HepG2 (cell line): ENCODE data around the gene RBM47. TPM values are rescaled to one million over a fixed set of nuclear protein-coding genes. Genes with fewer than 3 reads are reported as not detected.

Experiments used
- ATAC-seq: fragments of 200-7000 bp; cut with Tn5 transposase; 3 replicates; pipeline ENCODE4 v1.9.1; 2020; ENCODE audit warnings: mild to moderate bottlenecking, moderate library complexity
- BruUV-seq: library from RNA; stranded (reverse); fragments of 400-500 nt; replicated peaks from 2 replicates; lab custom pipeline; 2021; lab: Mats Ljungman, UMichigan
- CTCF ChIA-PET: fragments of 300-600 bp; formaldehyde crosslinking; extraction: SDS; loops from one replicate; lab custom pipeline; 2021; ENCODE audit warnings: low total read pairs, inconsistent platforms, low intra/inter-chr PET ratio; lab: Yijun Ruan, JAX
- POLR2A ChIA-PET: fragments of 350-600 bp; sonication (Branson Sonifier 250); formaldehyde crosslinking; loops from one replicate; lab custom pipeline; 2020; ENCODE audit warnings: antibody characterized with exemption, inconsistent platforms; lab: Yijun Ruan, JAX
- DNase-seq: peaks from one replicate; pipeline ENCODE4 v3.0.0-alpha.2; 2015; ENCODE audit warnings: low spot score
- FAIRE-seq: peaks from 3 replicates; lab custom pipeline; 2011; peaks lifted over from hg19 to GRCh38; lab: Jason Lieb, UNC
- H2AFZ ChIP-seq: one replicate; pipeline ENCODE4 v1.6.1; 2011; ENCODE audit warnings: low read length, inconsistent platforms
- H3K27ac ChIP-seq: fragments of 300-600 bp; 3 replicates; pipeline ENCODE4 v1.8.0; 2011; ENCODE audit warnings: mixed run types, mild to moderate bottlenecking, mixed read lengths, low read length, inconsistent platforms; ENCODE audit not compliant: insufficient read depth; ENCODE audit errors: extremely low read length
- H3K27me3 ChIP-seq, 2 experiments: fragments of 200-600 bp in 1 of 2; 2 replicates in 1 of 2; 3 replicates in 1 of 2; pipeline versions ENCODE4 v1.6.0 to v1.8.0; 2011; ENCODE audit warnings: low read length in 2 of 2, mild to moderate bottlenecking in 2 of 2, moderate library complexity in 2 of 2, inconsistent platforms in 1 of 2; ENCODE audit not compliant: insufficient read depth in 2 of 2, control insufficient read depth in 1 of 2
- H3K36me3 ChIP-seq, 2 experiments: fragments of 200-600 bp in 1 of 2; replicated peaks in 1 of 2; 2 replicates in 1 of 2; 3 replicates in 1 of 2; pipeline versions ENCODE4 v1.5.1 to v1.8.0; 2011; ENCODE audit warnings: low read length in 2 of 2, inconsistent platforms in 1 of 2; ENCODE audit not compliant: insufficient read depth in 2 of 2, control insufficient read depth in 1 of 2
- H3K4me1 ChIP-seq: 2 replicates; pipeline ENCODE4 v1.5.1; 2012; ENCODE audit warnings: low read length, inconsistent platforms; ENCODE audit not compliant: insufficient read depth
- H3K4me2 ChIP-seq: 2 replicates; pipeline ENCODE4 v1.6.0; 2011; ENCODE audit warnings: low read depth, low read length, inconsistent platforms
- H3K4me3 ChIP-seq, 3 experiments: fragments of 200-600 bp in 1 of 3; sonication (generic), shearing (Covaris generic) in 1 of 3; replicated peaks in 1 of 3; 2 replicates each; pipeline ENCODE4 v1.5.1; 2011 to 2016; ENCODE audit warnings: low read length in 3 of 3, inconsistent platforms in 2 of 3, low read depth in 2 of 3, mild to moderate bottlenecking in 2 of 3, control low read depth in 1 of 3, mixed read lengths in 1 of 3; ENCODE audit not compliant: insufficient read depth in 1 of 3
- H3K79me2 ChIP-seq: one replicate; pipeline ENCODE4 v1.6.1; 2011; ENCODE audit warnings: low read length, inconsistent platforms; ENCODE audit not compliant: insufficient read depth
- H3K9ac ChIP-seq: 2 replicates; pipeline ENCODE4 v1.6.0; 2011; ENCODE audit warnings: mild to moderate bottlenecking, low read depth, low read length, inconsistent platforms; ENCODE audit not compliant: insufficient read depth
- H3K9me3 ChIP-seq: 2 replicates; pipeline ENCODE4 v1.5.1; 2012; ENCODE audit warnings: mild to moderate bottlenecking, low read length
- H4K20me1 ChIP-seq: 2 replicates; pipeline ENCODE4 v1.6.0; 2011; ENCODE audit warnings: inconsistent platforms, mild to moderate bottlenecking, low read length, moderate library complexity; ENCODE audit not compliant: insufficient read depth
- CAMTA2 ChIP-seq: sonication (generic); formaldehyde crosslinking; IDR thresholded peaks from 2 replicates; pipeline ENCODE4 v1.4.0; 2020; ENCODE audit warnings: mild to moderate bottlenecking, missing genetic modification reagents, borderline replicate concordance
- CBX2 ChIP-seq, 2 experiments: fragments of 200-600 bp in 1 of 2; sonication (generic); formaldehyde crosslinking in 1 of 2; IDR thresholded peaks; 2 replicates each; pipeline versions ENCODE4 v1.7.0 to v1.8.1; 2018 to 2022; ENCODE audit warnings: low read depth in 2 of 2, low read length in 1 of 2, mild to moderate bottlenecking in 1 of 2, missing genetic modification reagents in 1 of 2
- CREM ChIP-seq, 2 experiments: sonication (generic) in 1 of 2; formaldehyde crosslinking in 1 of 2; IDR thresholded peaks; 2 replicates each; pipeline versions ENCODE4 v1.4.0 to v1.6.1; 2016 to 2020; ENCODE audit warnings: antibody characterized with exemption in 1 of 2, mild to moderate bottlenecking in 1 of 2, missing genetic modification reagents in 1 of 2
- GATAD1 ChIP-seq: IDR thresholded peaks from 2 replicates; pipeline ENCODE4 v1.6.1; 2016; ENCODE audit warnings: missing genetic modification reagents, missing compliant biosample characterization
- MIXL1 ChIP-seq: IDR thresholded peaks from 2 replicates; pipeline ENCODE4 v1.6.1; 2016
- POGZ ChIP-seq: sonication (generic); formaldehyde crosslinking; IDR thresholded peaks from 2 replicates; pipeline ENCODE4 v1.4.0; 2020; ENCODE audit warnings: mild to moderate bottlenecking, missing genetic modification reagents
- SMARCE1 ChIP-seq: fragments of 450-650 bp; IDR thresholded peaks from 2 replicates; pipeline ENCODE4 v1.6.1; 2017; ENCODE audit warnings: borderline replicate concordance
- ZNF3 ChIP-seq: IDR thresholded peaks from 2 replicates; pipeline ENCODE4 v1.7.0; 2017; ENCODE audit warnings: inconsistent platforms
- ZNF30 ChIP-seq: sonication (generic); formaldehyde crosslinking; IDR thresholded peaks from 2 replicates; pipeline ENCODE4 v1.5.0; 2020; ENCODE audit warnings: mild to moderate bottlenecking, missing genetic modification reagents
- ZNF672 ChIP-seq: sonication (generic); formaldehyde crosslinking; IDR thresholded peaks from 2 replicates; pipeline ENCODE4 v1.8.1; 2022; ENCODE audit warnings: missing genetic modification reagents
- ZNF747 ChIP-seq: sonication (generic); formaldehyde crosslinking; IDR thresholded peaks from 2 replicates; pipeline ENCODE4 v1.8.1; 2023; ENCODE audit warnings: missing genetic modification reagents, mild to moderate bottlenecking, borderline replicate concordance
- ZNF766 ChIP-seq: sonication (generic); formaldehyde crosslinking; IDR thresholded peaks from 2 replicates; pipeline ENCODE4 v1.5.0; 2020; ENCODE audit warnings: missing genetic modification reagents, borderline replicate concordance
- ZSCAN31 ChIP-seq: sonication (generic); formaldehyde crosslinking; IDR thresholded peaks from 2 replicates; pipeline ENCODE4 v1.5.0; 2020; ENCODE audit warnings: low read depth, mild to moderate bottlenecking, missing genetic modification reagents
- WGBS: methylation state at CpG from one replicate; pipeline ENCODE4 v1.1.6; 2017; ENCODE audit warnings: low lambda C conversion rate; 5-methylcytosine and 5-hydroxymethylcytosine counted together
- in situ Hi-C: cut with HindIII; loops from 2 replicates; pipeline ENCODE4 v1.10.0; 2017; ENCODE audit warnings: low pct_unique_long_range_greater_than_20kb; ENCODE audit not compliant: extremely low pct_ligation_motif_present
- intact Hi-C: fragments of 100-400 bp; cut with micrococcal nuclease; formaldehyde crosslinking; loops from one replicate; pipeline ENCODE4 v1.10.0; 2022; ENCODE audit not compliant: unreplicated experiment
- polyA plus RNA-seq, 8 experiments: library from polyadenylated mRNA; depleted of rRNA in 3 of 8; stranded (reverse) in 7 of 8; unstranded in 1 of 8; fragments of >200 nt; fragmentation: Illumina TruSeq in 4 of 8; extraction: Trizol in 4 of 8; gene quantifications; 2 replicates each; pipeline versions ENCODE4 v1.2.1 to v1.2.3, GENCODE V29; 2011 to 2016; ENCODE audit warnings: low read depth in 4 of 8, missing spikeins in 1 of 8, mixed read lengths in 1 of 8; ENCODE audit not compliant: insufficient read depth in 1 of 8
- total RNA-seq, 5 experiments: library from RNA; depleted of rRNA; stranded (reverse); fragments of >200 nt; fragmentation: Illumina TruSeq; extraction: Trizol; gene quantifications; 2 replicates each; pipeline ENCODE4 v1.2.3, GENCODE V29; 2016; ENCODE audit warnings: low read depth in 1 of 5

The RBM47 gene
- total and polyA plus RNA-seq, 2 of the 13 experiments (the other 11 are each of a cell fraction or from before 2014, with no cell fraction given): 1.2 to 2.5 TPM

DNA sequence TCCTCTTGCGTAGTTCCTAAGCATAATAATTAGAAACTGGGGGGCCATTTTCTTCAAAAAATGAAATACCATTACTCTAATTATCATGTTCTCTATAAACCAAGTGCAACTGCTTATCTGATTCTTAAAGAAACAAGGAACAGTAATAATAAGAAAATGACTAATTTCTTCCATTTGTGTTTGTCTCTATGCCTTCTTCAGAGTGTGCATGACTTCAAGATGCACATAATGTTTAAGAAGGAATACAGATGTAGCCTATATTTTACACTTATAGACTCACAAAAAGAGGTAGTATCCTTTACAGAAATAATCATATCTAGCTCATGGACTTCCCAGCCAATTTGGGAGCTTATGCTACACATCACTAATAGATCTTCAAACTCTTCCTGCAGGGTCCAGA is 162.9 kb downstream of the RBM47 start:
- in situ Hi-C loops: no loop called here
- TF ChIP-seq MIXL1 (CRISPR knock-in tag) (no peak), GATAD1 (CRISPR knock-in tag) (no peak)
- TF ChIP-seq, all 625 proteins: peak for 0

DNA sequence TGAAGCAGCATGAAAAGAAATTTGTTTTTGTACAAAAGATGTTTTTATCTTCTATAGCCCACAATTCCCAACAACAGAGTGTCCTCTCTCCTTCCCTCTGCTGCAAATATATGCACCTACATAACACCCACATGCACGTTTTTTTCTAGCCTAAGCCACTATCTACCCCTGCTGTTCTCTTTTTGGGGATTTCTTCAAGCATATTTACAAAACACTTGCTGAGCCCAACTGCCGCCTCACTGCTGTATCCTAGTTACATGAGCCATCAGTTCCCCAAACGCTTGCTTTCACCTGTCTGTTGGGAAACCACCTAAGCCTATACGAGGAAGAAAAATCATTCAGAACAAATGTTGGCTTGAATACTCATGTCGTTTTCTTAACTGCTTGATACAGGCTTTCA is 167.3 kb downstream of the RBM47 start:
- Histone ChIP-seq H3K36me3 (no peaks in the 10 kb centered on the region), H3K4me1 (peaks cover 20% of the 10 kb centered on the region), H3K9ac (no peak overlapping the region), H4K20me1 (no peaks in the 10 kb centered on the region), H2AFZ (no peak overlapping the region), H3K27me3 (no peaks in the 10 kb centered on the region), H3K79me2 (no peaks in the 10 kb centered on the region), H3K27ac (no peak overlapping the region), H3K4me3 (no peak overlapping the region), H3K9me3 (no peaks in the 10 kb centered on the region), H3K4me2 (no peak overlapping the region)
- BruUV-seq: no TSS peak
- ATAC-seq (no peak), DNase-seq (no peak), FAIRE-seq (no peak)
- no peak for TF ChIP-seq ZNF766 (CRISPR knock-in tag)
- no peak for TF ChIP-seq ZNF672 (CRISPR knock-in tag)
- no peak for TF ChIP-seq POGZ (CRISPR knock-in tag)
- TF ChIP-seq ZNF3: no peak
- TF ChIP-seq CAMTA2: no peak
- no peak for TF ChIP-seq ZNF747
- no peak for TF ChIP-seq ZNF30 (CRISPR knock-in tag)
- no peak for TF ChIP-seq CBX2 (IDR thresholded peaks at IDR 0.05; ENCODE audit: low read depth, low read length)
- TF ChIP-seq CBX2 (CRISPR knock-in tag; IDR thresholded peaks at IDR 0.05; ENCODE audit: low read depth): no peak
- no peak for TF ChIP-seq SMARCE1
- TF ChIP-seq CREM (IDR thresholded peaks at IDR 0.05): no peak
- no peak for TF ChIP-seq CREM (CRISPR knock-in tag; IDR thresholded peaks at IDR 0.05)
- no peak for TF ChIP-seq ZSCAN31 (CRISPR knock-in tag)
- WGBS: 62% methylated on average over 5 of the region's 5 CpGs
- in situ Hi-C loops: no loop called here
- POLR2A ChIA-PET: no interaction called here
- CTCF ChIA-PET: no interaction called here
- intact Hi-C loops: no loop called here

More for the DNA sequence above, 162.9 kb downstream of the RBM47 start:
- Histone ChIP-seq H3K4me3 (no peak overlapping the region), H2AFZ (no peak overlapping the region), H4K20me1 (no peaks in the 10 kb centered on the region), H3K79me2 (no peaks in the 10 kb centered on the region), H3K9me3 (no peaks in the 10 kb centered on the region), H3K4me2 (no peak overlapping the region), H3K36me3 (no peaks in the 10 kb centered on the region), H3K9ac (no peak overlapping the region), H3K4me1 (no peaks in the 10 kb centered on the region), H3K27ac (no peak overlapping the region), H3K27me3 (no peaks in the 10 kb centered on the region)
- ATAC-seq: no peak
- intact Hi-C loops: no loop called here
- 94% methylated on average over 1 of the region's 1 CpG for WGBS
- POLR2A ChIA-PET: no interaction called here
- no peak for FAIRE-seq
- no TSS peak for BruUV-seq
- DNase-seq: no peak
- CTCF ChIA-PET: no interaction called here
